Gastroesophageal sphincter (tissue), 3 donors: ENCODE results near the gene MARCO.

Experiments used
- CTCF ChIP-seq, 4 experiments: fragments of 200-600 bp in 2 of 4; fragments of 450-650 bp in 2 of 4; sonication (generic) in 1 of 4; IDR thresholded peaks; one replicate each; pipeline ENCODE4 v1.5.1; 2017 to 2019; ENCODE audit warnings: antibody characterized with exemption in 4 of 4, mild to moderate bottlenecking in 2 of 4, moderate library complexity in 2 of 4
- POLR2A ChIP-seq, 2 donors: fragments of 450-650 bp; IDR thresholded peaks; one replicate each; pipeline ENCODE4 v1.6.1; 2017; ENCODE audit warnings: antibody characterized with exemption in 2 of 2, mild to moderate bottlenecking in 2 of 2, moderate library complexity in 1 of 2
- POLR2AphosphoS5 ChIP-seq: sonication (generic); formaldehyde crosslinking; IDR thresholded peaks from one replicate; pipeline ENCODE4 v1.6.1; 2017; ENCODE audit warnings: antibody characterized with exemption

- TF ChIP-seq CTCF (IDR thresholded peaks at IDR 0.05) (no peak), POLR2A (IDR thresholded peaks at IDR 0.05) (no peak), POLR2AphosphoS5 (no peak)
These were observed 37.3 kb downstream of the MARCO start for GRCh38 chr2:118979152-118979861.
